H1 (cell line): Measurements from ENCODE around the gene TMEM232. TPM values are rescaled to one million over a fixed set of nuclear protein-coding genes. Genes with fewer than 3 reads are reported as not detected.

ENCODE experiments used
- CTCF ChIA-PET: fragments of 300-600 bp; sonication (Branson Sonifier 250); formaldehyde crosslinking; loops from one replicate; lab custom pipeline; 2021; ENCODE audit not compliant: partially characterized antibody; lab: Charles Lee
- POLR2A ChIA-PET: fragments of 300-600 bp; sonication (Branson Sonifier 250); formaldehyde crosslinking; loops from one replicate; lab custom pipeline; 2021; ENCODE audit warnings: inconsistent platforms; ENCODE audit not compliant: partially characterized antibody; lab: Charles Lee
- DNase-seq, 2 experiments: peaks; one replicate each; pipeline versions ENCODE4 v3.0.0 to v3.0.0-alpha.2; 2010 to 2022; ENCODE audit warnings: low spot score in 2 of 2, low read depth in 1 of 2, mixed read lengths in 1 of 2
- FAIRE-seq: peaks from 2 replicates; lab custom pipeline; 2011; peaks lifted over from hg19 to GRCh38; lab: Jason Lieb, UNC
- H2AFZ ChIP-seq: 2 replicates; pipeline ENCODE4 v1.8.1; 2012; ENCODE audit warnings: low read length, inconsistent platforms
- H2AK5ac ChIP-seq: 2 replicates; pipeline ENCODE4 v1.6.1; 2013; ENCODE audit warnings: low read depth, low read length
- H2BK120ac ChIP-seq: replicated peaks from 2 replicates; pipeline ENCODE3; 2013; ENCODE audit warnings: low read depth, low read length, inconsistent platforms
- H2BK12ac ChIP-seq: 2 replicates; pipeline ENCODE4 v1.6.1; 2013; ENCODE audit warnings: low read depth, low read length
- H2BK15ac ChIP-seq: 2 replicates; pipeline ENCODE4 v1.6.1; 2013; ENCODE audit warnings: low read length
- H2BK20ac ChIP-seq: 2 replicates; pipeline ENCODE4 v1.6.1; 2013; ENCODE audit warnings: low read length
- H2BK5ac ChIP-seq: 2 replicates; pipeline ENCODE4 v1.6.1; 2013; ENCODE audit warnings: low read depth, low read length
- H3K14ac ChIP-seq: 2 replicates; pipeline ENCODE4 v1.6.1; 2013; ENCODE audit warnings: inconsistent platforms; ENCODE audit not compliant: insufficient read length
- H3K18ac ChIP-seq: 2 replicates; pipeline ENCODE4 v1.6.1; 2013; ENCODE audit warnings: low read length; ENCODE audit errors: extremely low read depth
- H3K23ac ChIP-seq: 2 replicates; pipeline ENCODE4 v1.6.1; 2013; ENCODE audit warnings: inconsistent platforms; ENCODE audit not compliant: insufficient read length
- H3K23me2 ChIP-seq: 2 replicates; pipeline ENCODE4 v1.6.1; 2013; ENCODE audit warnings: low read depth, low read length
- H3K27ac ChIP-seq: 2 replicates; pipeline ENCODE4 v1.6.1; 2011; ENCODE audit warnings: low read depth, low read length, inconsistent platforms
- H3K27me3 ChIP-seq, 4 experiments: replicated peaks in 1 of 4; 1 replicate in 1 of 4; 2 replicates in 3 of 4; pipeline versions ENCODE4 v1.6.1 to v1.8.1; 2011 to 2013; ENCODE audit warnings: low read length in 3 of 4, mild to moderate bottlenecking in 3 of 4, inconsistent platforms in 2 of 4, mixed read lengths in 2 of 4, moderate library complexity in 1 of 4; ENCODE audit not compliant: control insufficient read depth in 3 of 4, insufficient read depth in 3 of 4; ENCODE audit errors: extremely low read depth in 1 of 4
- H3K36me3 ChIP-seq, 4 experiments: 2 replicates each; pipeline versions ENCODE4 v1.6.1 to v1.8.1; 2011 to 2013; ENCODE audit warnings: mild to moderate bottlenecking in 4 of 4, low read length in 3 of 4, moderate library complexity in 2 of 4, control low read depth in 1 of 4, inconsistent platforms in 1 of 4; ENCODE audit not compliant: insufficient read depth in 4 of 4, control insufficient read depth in 2 of 4
- H3K4ac ChIP-seq: replicated peaks from 2 replicates; pipeline ENCODE3; 2013; ENCODE audit warnings: low read length, low read depth, mixed read lengths, inconsistent platforms; ENCODE audit not compliant: insufficient read length
- H3K4me1 ChIP-seq, 4 experiments: replicated peaks in 1 of 4; 1 replicate in 1 of 4; 2 replicates in 3 of 4; pipeline versions ENCODE4 v1.6.1 to v1.8.1; 2011 to 2013; ENCODE audit warnings: low read length in 3 of 4, inconsistent platforms in 2 of 4, mixed read lengths in 1 of 4; ENCODE audit not compliant: insufficient read depth in 4 of 4, control insufficient read depth in 3 of 4
- H3K4me2 ChIP-seq, 2 experiments: 2 replicates each; pipeline versions ENCODE4 v1.6.1 to v1.8.1; 2011 to 2013; ENCODE audit warnings: low read depth in 2 of 2, low read length in 2 of 2, control low read depth in 1 of 2, inconsistent platforms in 1 of 2, mild to moderate bottlenecking in 1 of 2; ENCODE audit not compliant: insufficient read depth in 1 of 2
- H3K4me3 ChIP-seq, 4 experiments: fragments of 200-600, 300-600 bp in 1 of 4; sonication (generic), shearing (Covaris generic), sonication (Bioruptor Twin) in 1 of 4; 2 replicates each; pipeline versions ENCODE4 v1.5.1 to v1.8.1; 2011 to 2016; ENCODE audit warnings: low read length in 4 of 4, low read depth in 3 of 4, control low read depth in 2 of 4, inconsistent platforms in 2 of 4, mild to moderate bottlenecking in 2 of 4, mixed read lengths in 1 of 4, moderate library complexity in 1 of 4; ENCODE audit not compliant: insufficient read depth in 2 of 4; ENCODE audit errors: extremely low read depth in 1 of 4
- H3K56ac ChIP-seq: replicated peaks from 2 replicates; pipeline ENCODE3; 2013; ENCODE audit warnings: low read depth, mild to moderate bottlenecking, mixed read lengths, low read length, inconsistent platforms; ENCODE audit not compliant: insufficient read length
- H3K79me1 ChIP-seq: 2 replicates; pipeline ENCODE4 v1.6.1; 2013; ENCODE audit warnings: low read depth, low read length, control low read depth
- H3K79me2 ChIP-seq, 2 experiments: 2 replicates each; pipeline versions ENCODE4 v1.6.1 to v1.8.1; 2012 to 2013; ENCODE audit warnings: low read length in 2 of 2, mild to moderate bottlenecking in 2 of 2, inconsistent platforms in 1 of 2; ENCODE audit not compliant: insufficient read depth in 2 of 2, control insufficient read depth in 1 of 2
- H3K9ac ChIP-seq, 4 experiments: replicated peaks in 1 of 4; 1 replicate in 1 of 4; 2 replicates in 3 of 4; pipeline versions ENCODE4 v1.6.1 to v1.8.1; 2011 to 2013; ENCODE audit warnings: low read depth in 3 of 4, low read length in 3 of 4, control low read depth in 2 of 4, mild to moderate bottlenecking in 2 of 4, moderate library complexity in 2 of 4, inconsistent platforms in 1 of 4; ENCODE audit errors: extremely low read depth in 1 of 4
- H3K9me3 ChIP-seq, 2 experiments: 2 replicates each; pipeline versions ENCODE4 v1.6.1 to v1.8.1; 2012 to 2013; ENCODE audit warnings: mild to moderate bottlenecking in 2 of 2, moderate library complexity in 2 of 2, control low read depth in 1 of 2, inconsistent platforms in 1 of 2, low read depth in 1 of 2, low read length in 1 of 2, mixed read lengths in 1 of 2; ENCODE audit not compliant: insufficient read depth in 2 of 2
- H4K20me1 ChIP-seq, 2 experiments: replicated peaks in 1 of 2; 2 replicates each; pipeline versions ENCODE3 to v1.8.1; 2011 to 2013; ENCODE audit warnings: inconsistent platforms in 2 of 2, low read length in 2 of 2, mild to moderate bottlenecking in 1 of 2; ENCODE audit not compliant: insufficient read depth in 2 of 2, control insufficient read depth in 1 of 2
- H4K5ac ChIP-seq: 2 replicates; pipeline ENCODE4 v1.6.1; 2013; ENCODE audit warnings: low read length, low read depth, mixed read lengths, inconsistent platforms; ENCODE audit not compliant: insufficient read length
- H4K8ac ChIP-seq: 2 replicates; pipeline ENCODE4 v1.8.0; 2013; ENCODE audit warnings: mild to moderate bottlenecking, moderate library complexity, low read length, inconsistent platforms; ENCODE audit not compliant: insufficient read depth; ENCODE audit errors: extremely low read depth
- H4K91ac ChIP-seq: replicated peaks from 2 replicates; pipeline ENCODE3; 2013; ENCODE audit warnings: low read length, mixed read lengths, inconsistent platforms; ENCODE audit not compliant: insufficient read length
- CBX5 ChIP-seq: fragments of 300-800, 300-1000 bp; sonication (generic); IDR thresholded peaks from 2 replicates; pipeline ENCODE4 v1.7.1; 2016; ENCODE audit warnings: antibody characterized with exemption, low read length, low read depth
- CREB1 ChIP-seq: IDR thresholded peaks from 2 replicates; pipeline ENCODE4 v1.6.1; 2012; ENCODE audit warnings: inconsistent platforms
- EZH2 ChIP-seq: fragments of 200-600 bp; sonication (generic); IDR thresholded peaks from 2 replicates; pipeline ENCODE4 v1.7.1; 2012; ENCODE audit warnings: low read depth, mild to moderate bottlenecking, moderate library complexity, low read length, inconsistent platforms; ENCODE audit not compliant: severe bottlenecking
- FOSL1 ChIP-seq: IDR thresholded peaks from 2 replicates; pipeline ENCODE4 v1.6.1; 2011; ENCODE audit warnings: mild to moderate bottlenecking, low read depth, low read length, moderate library complexity; ENCODE audit not compliant: insufficient read depth
- NRF1 ChIP-seq: IDR thresholded peaks from 2 replicates; pipeline ENCODE4 v1.6.1; 2011; ENCODE audit warnings: mild to moderate bottlenecking, low read depth, low read length, improper control_type of control experiment
- RXRA ChIP-seq: IDR thresholded peaks from 2 replicates; pipeline ENCODE4 v1.6.1; 2011; ENCODE audit warnings: low read depth, mild to moderate bottlenecking, low read length, moderate library complexity; ENCODE audit not compliant: insufficient read depth
- SIX5 ChIP-seq: IDR thresholded peaks from 2 replicates; pipeline ENCODE4 v1.6.1; 2011; ENCODE audit warnings: mild to moderate bottlenecking, low read depth, low read length
- TAF1 ChIP-seq: IDR thresholded peaks from 2 replicates; pipeline ENCODE4 v1.6.1; 2011; ENCODE audit warnings: mild to moderate bottlenecking, low read depth, low read length
- TBP ChIP-seq: IDR thresholded peaks from 2 replicates; pipeline ENCODE4 v1.6.1; 2011; ENCODE audit warnings: low read depth, low read length, improper control_type of control experiment
- TCF12 ChIP-seq: IDR thresholded peaks from 2 replicates; pipeline ENCODE4 v1.6.1; 2011; ENCODE audit warnings: low read depth, mild to moderate bottlenecking, low read length
- WGBS, 2 experiments: shearing (Covaris generic) in 1 of 2; methylation state at CpG; one replicate each; pipeline versions ENCODE4 v1.1.6 to v1.1.7; 2013 to 2015; ENCODE audit warnings: low lambda C conversion rate in 2 of 2, mixed read lengths in 2 of 2, inconsistent platforms in 1 of 2, low coverage in 1 of 2, missing lambda C conversion rate in 1 of 2; ENCODE audit not compliant: insufficient replicate concordance in 2 of 2, insufficient coverage in 1 of 2, insufficient read length in 1 of 2; ENCODE audit errors: extremely low coverage in 1 of 2, missing lambda C conversion rate in 1 of 2; 5-methylcytosine and 5-hydroxymethylcytosine counted together
- polyA plus RNA-seq, 7 experiments: library from polyadenylated mRNA; depleted of rRNA in 3 of 7; stranded (reverse) in 5 of 7; unstranded in 2 of 7; fragments of >200 nt in 5 of 7; fragments of 200-250 nt in 2 of 7; gene quantifications; 1 replicate in 5 of 7; 2 replicates in 1 of 7; 4 replicates in 1 of 7; pipeline versions ENCODE4 v1.2.1 to v1.2.3, GENCODE V29; 2011 to 2013; ENCODE audit warnings: missing spikeins in 2 of 7, mixed read lengths in 2 of 7
- total RNA-seq: library from RNA; stranded (reverse); fragmentation: NEBNext Ultra II Directional; extraction: Animal tissue kit (Norgen Biotek cat#: 25700); gene quantifications from 2 replicates; pipeline ENCODE4 v1.2.1, GENCODE V29; 2021

The TMEM232 gene
- total and polyA plus RNA-seq, 2 of the 8 experiments (the other 6 are each of a cell fraction or from before 2014, with no cell fraction given) = 0.38 to 1.3 TPM

DNA sequence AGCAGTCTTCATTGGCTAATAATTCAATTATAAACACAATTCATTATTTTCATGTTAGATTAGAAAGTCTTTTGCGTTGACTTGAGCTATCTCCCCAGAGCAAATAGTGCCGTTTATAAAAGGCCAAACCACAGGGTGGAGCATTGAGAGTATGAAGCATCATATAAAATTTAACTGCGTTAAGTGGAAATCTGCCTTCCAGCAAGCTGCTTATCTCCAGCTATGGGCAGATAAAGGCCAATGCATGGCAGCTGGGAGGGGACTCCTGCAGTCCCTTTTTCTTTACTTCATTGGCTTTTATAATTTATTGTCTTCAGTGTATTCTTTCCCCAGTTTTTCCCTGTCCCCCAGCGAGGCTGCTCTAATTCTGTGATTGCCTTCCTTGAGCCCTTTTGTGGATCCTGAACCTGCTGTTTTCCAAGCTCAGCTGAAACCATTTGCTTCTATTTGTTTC lies 113.7 kb downstream of the TMEM232 start:
- POLR2A ChIA-PET = no interaction called here
- DNase-seq = no peak
- H3K4me2 ChIP-seq = no peak overlapping the region
- no peak for TF ChIP-seq CREB1
- TF ChIP-seq EZH2 = no peak
- TF ChIP-seq TBP = no peak
- no peak for TF ChIP-seq SIX5
- no peak for TF ChIP-seq NRF1
- TF ChIP-seq RXRA = no peak
- no peak for TF ChIP-seq TCF12
- no peak for TF ChIP-seq TAF1
- no peak for TF ChIP-seq CBX5
- TF ChIP-seq FOSL1 = no peak

More for the DNA sequence above, 113.7 kb downstream of the TMEM232 start:
- Histone ChIP-seq H3K79me1 (no peaks in the 10 kb centered on the region), H2AK5ac (no peak overlapping the region), H3K9ac (no peak overlapping the region), H3K23ac (no peak overlapping the region), H3K36me3 (no peaks in the 10 kb centered on the region), H4K91ac (no peak overlapping the region), H2AFZ (0 out of 2 replicates have a peak overlapping the region, but pooled peaks have one; percentile 34), H2BK20ac (no peak overlapping the region), H4K20me1 (no peaks in the 10 kb centered on the region), H2BK15ac (no peak overlapping the region), H3K56ac (no peak overlapping the region), H2BK120ac (no peak overlapping the region), H2BK12ac (no peak overlapping the region), H3K27ac (no peak overlapping the region), H3K4me3 (no peak overlapping the region), H2BK5ac (no peak overlapping the region), H3K27me3 (no peaks in the 10 kb centered on the region), H3K23me2 (no peaks in the 10 kb centered on the region; the same call in 1 of the 2 replicates), H4K5ac (no peak overlapping the region), H3K4me1 (no peaks in the 10 kb centered on the region), H3K18ac (no peak overlapping the region), H3K14ac (no peak overlapping the region), H4K8ac (no peak overlapping the region), H3K79me2 (no peaks in the 10 kb centered on the region), H3K9me3 (0 out of 4 replicates have a peak, but pooled peaks cover 0 to 4% of the 10 kb centered on the region in 2 experiments), H3K4ac (no peak overlapping the region)
- no peak for FAIRE-seq
- 86% methylated on average over 4 of the region's 4 CpGs; no CpG with 5 or more reads in 1 of the 2 experiments for WGBS, 2 experiments
- CTCF ChIA-PET = interaction anchor here (1.2 to 2.2 kb wide), 4 partner anchors 12 to 173 kb away, joined by 3 to 7 read pairs (median 4); no protein-coding TSS in a partner anchor
